CD4-positive, alpha-beta T cell treated with Interleukin-4 for 4 hours (primary cell): ENCODE results near the gene ALG11.
"Not testable (repeated sequence)": the region's sequence is repeated elsewhere in the genome, so short reads cannot be mapped to it uniquely, and the experiment has no call there.

ENCODE experiments used
- DNase-seq: peaks from one replicate; pipeline ENCODE4 v3.0.0-alpha.2; 2020

ALG11 gene

DNA sequence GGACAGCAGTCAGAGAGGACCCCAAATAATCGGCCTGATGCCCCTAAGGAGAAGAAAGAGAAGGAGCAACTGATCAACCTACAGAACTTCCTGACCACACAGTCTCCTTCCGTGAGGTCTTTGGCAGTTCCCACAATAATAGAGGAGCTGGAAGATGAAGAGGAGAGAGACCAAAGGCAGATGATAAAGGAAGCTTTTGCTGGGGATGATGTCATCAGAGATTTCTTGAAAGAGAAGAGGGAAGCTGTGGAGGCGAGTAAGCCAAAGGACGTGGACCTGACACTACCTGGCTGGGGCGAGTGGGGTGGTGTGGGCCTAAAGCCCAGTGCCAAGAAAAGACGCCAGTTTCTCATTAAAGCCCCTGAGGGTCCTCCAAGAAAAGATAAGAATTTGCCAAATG lies 18.2 kb downstream of the ALG11 start:
- not testable (repeated sequence) for DNase-seq

DNA sequence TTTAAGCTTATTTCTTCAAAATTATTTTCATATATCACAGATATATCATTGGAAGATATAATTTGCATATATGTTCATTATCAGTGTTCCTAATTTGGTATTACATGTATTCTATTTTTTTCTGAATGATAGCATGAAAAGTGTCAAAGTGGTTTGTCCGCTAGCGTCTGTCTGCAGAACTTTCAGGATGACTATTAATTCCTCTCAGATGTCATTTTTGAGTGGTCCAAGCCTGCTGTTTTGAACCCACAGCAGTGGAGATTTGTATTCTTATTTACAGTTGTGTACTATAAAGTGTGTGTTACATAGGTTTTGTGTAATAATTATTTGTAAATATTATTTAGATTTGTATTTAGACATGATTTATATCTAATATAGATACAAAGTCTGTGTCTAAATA lies 20.8 kb downstream of the ALG11 start:
- DNase-seq: no peak

DNA sequence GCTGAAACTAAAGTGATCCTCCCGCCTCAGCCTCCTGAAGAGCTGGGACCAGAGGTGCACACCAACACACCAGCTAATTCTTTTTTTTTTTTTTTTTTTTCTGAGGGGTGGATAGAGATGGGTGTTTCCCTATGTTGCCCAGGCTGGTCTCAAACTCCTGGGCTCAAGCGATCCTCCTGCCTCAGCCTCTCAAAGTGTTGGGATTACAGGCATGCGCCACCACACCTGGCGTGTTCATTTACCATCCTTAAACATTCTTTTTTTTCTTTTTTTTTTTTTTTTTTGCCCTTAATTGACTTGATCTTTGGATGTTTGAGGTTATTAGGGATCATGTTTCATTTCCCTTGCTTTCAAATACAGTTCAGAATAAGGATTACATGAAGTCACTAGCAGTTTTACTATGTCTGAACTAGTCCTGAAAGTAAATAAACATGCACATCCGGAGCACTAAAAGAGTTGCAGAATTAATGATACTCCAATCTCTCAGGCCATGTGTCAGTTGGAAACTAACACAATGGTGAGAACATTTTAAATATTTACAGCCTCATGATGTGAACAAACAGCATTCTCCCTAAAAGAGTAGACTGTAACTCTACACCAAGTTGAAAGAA lies 22.5 kb downstream of the ALG11 start:
- no peak for DNase-seq

DNA sequence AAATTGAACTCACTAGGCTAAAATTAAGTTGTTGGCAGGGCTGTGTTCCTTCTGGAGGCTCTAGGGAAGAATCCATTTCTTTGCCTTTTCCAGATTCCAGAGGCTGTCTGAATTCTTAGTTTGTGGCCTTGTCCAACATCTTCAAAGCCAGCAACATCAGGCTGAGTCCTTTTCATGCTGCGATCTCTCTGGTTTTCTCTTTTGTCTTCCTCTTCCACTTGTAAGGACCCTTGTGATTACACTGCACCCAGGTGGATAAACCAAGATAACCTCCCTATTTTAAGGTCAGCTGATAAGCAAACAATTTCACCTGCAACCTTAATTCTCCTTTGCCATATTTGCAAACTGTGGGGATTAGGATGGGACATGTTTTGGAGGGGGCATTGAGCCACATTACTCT lies 23.8 kb downstream of the ALG11 start:
- DNase-seq: no peak

- DNase-seq: no peak
Observed at GRCh38 chr13:52043675-52044074, 31.5 kb downstream of the ALG11 start.

GRCh38 chr13:52047463-52047862 lies 35.3 kb downstream of the ALG11 start:
- no peak for DNase-seq

DNA sequence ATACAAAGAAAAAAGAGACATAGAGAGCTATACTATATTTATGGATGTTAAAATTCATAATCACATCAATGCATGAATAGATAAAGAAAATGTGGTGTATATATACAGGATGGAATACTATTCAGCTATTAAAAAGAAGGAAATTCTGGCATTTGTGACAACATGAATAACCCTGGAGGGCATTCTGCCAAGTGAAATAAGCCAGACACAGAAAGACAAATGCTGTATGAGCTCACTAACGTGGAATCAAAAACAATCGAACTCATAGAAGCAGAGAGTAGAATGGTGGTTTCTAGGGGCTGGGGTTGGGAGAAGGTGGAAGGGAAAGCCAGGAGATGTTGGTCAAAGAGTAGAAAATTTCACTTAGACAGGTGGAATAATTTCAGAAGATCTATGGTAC lies 36.3 kb downstream of the ALG11 start:
- no peak for DNase-seq

DNA sequence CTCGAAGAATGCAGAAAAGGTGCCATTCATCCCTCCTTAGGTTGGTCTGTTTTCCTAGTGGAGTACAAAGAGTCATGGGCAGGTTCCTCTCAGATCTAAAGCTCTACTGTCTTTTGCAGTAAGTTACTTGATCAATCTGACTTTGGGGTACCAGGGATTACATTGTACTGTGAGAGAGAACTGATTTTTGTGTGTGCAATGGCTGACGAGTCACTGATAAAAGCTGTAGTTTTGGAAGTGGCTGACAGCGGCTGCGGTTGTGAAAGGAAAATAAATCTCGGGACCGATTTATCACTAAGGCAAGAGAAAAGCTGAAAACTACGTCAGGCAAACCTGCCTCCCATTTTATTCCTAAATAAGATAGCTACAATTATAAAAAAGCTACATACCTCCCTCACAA lies 39.2 kb downstream of the ALG11 start:
- DNase-seq: no peak

- DNase-seq: no peak
Observed at GRCh38 chr13:52053460-52053859, 41.3 kb downstream of the ALG11 start.

- DNase-seq: not testable (repeated sequence)
Observed at GRCh38 chr13:52061064-52061463, 48.9 kb downstream of the ALG11 start.

DNA sequence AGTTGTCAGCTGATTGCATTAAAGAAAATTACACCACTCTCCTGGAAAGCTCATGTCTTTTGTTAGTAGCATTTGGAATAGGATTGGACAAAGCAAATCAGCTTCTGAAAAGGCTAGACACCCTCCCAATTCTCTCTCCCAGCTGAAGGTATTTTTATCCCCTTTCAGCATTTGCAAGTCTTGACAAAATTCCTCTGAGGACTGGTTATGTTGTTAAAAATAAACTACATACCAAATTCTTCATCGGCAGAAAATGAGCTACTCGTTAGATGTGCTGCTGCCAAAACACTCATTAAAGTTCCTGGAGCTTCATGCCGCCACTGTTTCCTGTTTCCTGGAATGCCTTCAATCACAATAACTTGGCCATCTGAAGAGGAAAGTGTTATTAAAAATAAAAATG lies 49.4 kb downstream of the ALG11 start:
- no peak for DNase-seq

GRCh38 chr13:52067237-52067636 lies 55.0 kb downstream of the ALG11 start:
- no peak for DNase-seq

DNA sequence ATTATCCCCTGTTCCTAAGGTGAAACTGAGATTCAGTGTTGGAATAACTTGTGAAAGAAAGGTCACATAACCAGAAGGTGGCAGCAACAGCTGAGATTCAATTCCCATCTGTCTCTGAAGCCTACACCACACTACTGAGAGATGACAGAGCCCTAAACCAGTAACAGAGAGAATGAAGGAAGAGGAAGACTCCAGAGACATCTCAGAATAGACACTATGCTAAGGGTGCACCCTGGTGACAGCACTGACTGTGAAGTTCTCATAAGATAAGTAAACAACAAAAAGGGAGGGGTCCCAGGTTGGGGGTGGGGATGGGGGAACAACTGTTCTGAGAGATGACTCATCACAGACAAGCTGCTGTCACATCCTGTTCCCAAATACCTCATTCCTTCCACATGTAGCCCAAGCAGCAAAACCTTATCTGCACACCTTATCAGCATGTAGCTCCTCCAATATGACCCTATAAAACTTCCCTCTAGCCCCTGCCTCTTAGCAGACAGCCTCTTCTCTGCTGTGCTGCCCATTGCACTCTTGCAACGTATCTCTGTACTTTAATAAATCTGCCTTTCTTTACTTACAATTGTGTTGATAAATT lies 58.8 kb downstream of the ALG11 start:
- no peak for DNase-seq
